ENCODE measurements around the gene SLC9A9.

DNA sequence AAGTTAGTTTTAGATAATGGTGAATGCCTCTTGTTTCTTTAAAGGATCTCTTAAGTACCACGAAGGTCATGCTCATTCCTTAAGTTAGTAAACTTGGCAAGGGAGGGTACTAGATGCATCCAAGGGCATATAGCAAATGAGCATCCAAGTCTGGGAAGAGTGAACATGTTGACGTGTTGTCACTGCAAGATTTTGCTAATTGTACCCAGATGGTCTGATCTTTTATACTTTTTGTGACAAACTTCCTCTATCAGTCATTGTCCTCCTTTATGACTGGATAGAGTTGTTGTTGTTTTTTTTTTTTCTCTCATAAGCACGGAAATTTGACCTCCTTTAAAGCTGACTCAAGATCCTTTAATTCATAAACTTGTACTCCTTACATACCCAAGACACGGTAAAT, 607.4 kb downstream of the SLC9A9 start:
- TF ChIP-seq, protein P1, sequence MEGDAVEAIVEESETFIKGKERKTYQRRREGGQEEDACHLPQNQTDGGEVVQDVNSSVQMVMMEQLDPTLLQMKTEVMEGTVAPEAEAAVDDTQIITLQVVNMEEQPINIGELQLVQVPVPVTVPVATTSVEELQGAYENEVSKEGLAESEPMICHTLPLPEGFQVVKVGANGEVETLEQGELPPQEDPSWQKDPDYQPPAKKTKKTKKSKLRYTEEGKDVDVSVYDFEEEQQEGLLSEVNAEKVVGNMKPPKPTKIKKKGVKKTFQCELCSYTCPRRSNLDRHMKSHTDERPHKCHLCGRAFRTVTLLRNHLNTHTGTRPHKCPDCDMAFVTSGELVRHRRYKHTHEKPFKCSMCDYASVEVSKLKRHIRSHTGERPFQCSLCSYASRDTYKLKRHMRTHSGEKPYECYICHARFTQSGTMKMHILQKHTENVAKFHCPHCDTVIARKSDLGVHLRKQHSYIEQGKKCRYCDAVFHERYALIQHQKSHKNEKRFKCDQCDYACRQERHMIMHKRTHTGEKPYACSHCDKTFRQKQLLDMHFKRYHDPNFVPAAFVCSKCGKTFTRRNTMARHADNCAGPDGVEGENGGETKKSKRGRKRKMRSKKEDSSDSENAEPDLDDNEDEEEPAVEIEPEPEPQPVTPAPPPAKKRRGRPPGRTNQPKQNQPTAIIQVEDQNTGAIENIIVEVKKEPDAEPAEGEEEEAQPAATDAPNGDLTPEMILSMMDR (IDR thresholded peaks at IDR 0.05; ENCODE audit: borderline replicate concordance, extremely low read depth, low read length, poor library complexity, severe bottlenecking) = no peak
- TF ChIP-seq EZH2 (IDR thresholded peaks at IDR 0.05; ENCODE audit: borderline replicate concordance, low read depth, low read length, severe bottlenecking) = no peak

All from DND-41 (cell line).